ENCODE data around the gene ICA1L.
"Not testable (repeated sequence)": the region's sequence is repeated elsewhere in the genome, so short reads cannot be mapped to it uniquely, and the experiment has no call there.

The ICA1L gene

GRCh38 chr2:202821206-202822160 is 50.1 kb downstream of the ICA1L start:
- no peak overlapping the region for H3K9ac ChIP-seq (ENCODE audit: low read depth, low read length)
- H3K4me1 ChIP-seq (ENCODE audit: insufficient read depth, low read length), result no peaks in the 10 kb centered on the region
- no peaks in the 10 kb centered on the region for H3K9me3 ChIP-seq (ENCODE audit: control insufficient read depth, insufficient read depth, low read length)
- no peaks in the 10 kb centered on the region; the same call in 1 of the 2 replicates for H3K36me3 ChIP-seq (ENCODE audit: insufficient read depth, low read length)

- Histone ChIP-seq H3K4me1 (ENCODE audit: insufficient read depth, low read length) (no peaks in the 10 kb centered on the region), H3K9ac (ENCODE audit: low read depth, low read length) (no peak overlapping the region), H3K9me3 (ENCODE audit: control insufficient read depth, insufficient read depth, low read length) (peaks cover 8% of the 10 kb centered on the region), H3K36me3 (ENCODE audit: insufficient read depth, low read length) (no peaks in the 10 kb centered on the region; the same call in 1 of the 2 replicates)
These were observed 53.2 kb downstream of the ICA1L start for GRCh38 chr2:202818321-202818720.

- Histone ChIP-seq H3K9ac (ENCODE audit: low read depth, low read length) (no peak overlapping the region), H3K9me3 (ENCODE audit: control insufficient read depth, insufficient read depth, low read length) (peaks cover 8% of the 10 kb centered on the region), H3K36me3 (ENCODE audit: insufficient read depth, low read length) (no peaks in the 10 kb centered on the region; the same call in 1 of the 2 replicates), H3K4me1 (ENCODE audit: insufficient read depth, low read length) (no peaks in the 10 kb centered on the region)
These were observed 53.8 kb downstream of the ICA1L start for GRCh38 chr2:202817771-202818170.

- Histone ChIP-seq H3K9me3 (ENCODE audit: control insufficient read depth, insufficient read depth, low read length) (peaks cover 8% of the 10 kb centered on the region), H3K9ac (ENCODE audit: low read depth, low read length) (no peak overlapping the region), H3K36me3 (ENCODE audit: insufficient read depth, low read length) (no peaks in the 10 kb centered on the region; the same call in 1 of the 2 replicates), H3K4me1 (ENCODE audit: insufficient read depth, low read length) (no peaks in the 10 kb centered on the region)
These were observed 55.8 kb downstream of the ICA1L start for GRCh38 chr2:202815548-202816360.

- Histone ChIP-seq H3K9ac (ENCODE audit: low read depth, low read length) (no peak overlapping the region), H3K4me1 (ENCODE audit: insufficient read depth, low read length) (no peaks in the 10 kb centered on the region), H3K9me3 (ENCODE audit: control insufficient read depth, insufficient read depth, low read length) (peaks cover 8% of the 10 kb centered on the region), H3K36me3 (ENCODE audit: insufficient read depth, low read length) (no peaks in the 10 kb centered on the region; the same call in 1 of the 2 replicates)
These were observed 57.3 kb downstream of the ICA1L start for GRCh38 chr2:202814226-202814625.

- H3K36me3 ChIP-seq (ENCODE audit: insufficient read depth, low read length), result no peaks in the 10 kb centered on the region
- no peaks in the 10 kb centered on the region for H3K4me1 ChIP-seq (ENCODE audit: insufficient read depth, low read length)
- no peak overlapping the region for H3K9ac ChIP-seq (ENCODE audit: low read depth, low read length)
- H3K9me3 ChIP-seq (ENCODE audit: control insufficient read depth, insufficient read depth, low read length), result peaks cover 8% of the 10 kb centered on the region
These were observed 58.2 kb downstream of the ICA1L start for GRCh38 chr2:202813387-202813786.

GRCh38 chr2:202808754-202809153 is 62.8 kb downstream of the ICA1L start:
- H3K9me3 ChIP-seq (ENCODE audit: control insufficient read depth, insufficient read depth, low read length), result peaks cover 4% of the 10 kb centered on the region; the same call in 1 of the 2 replicates
- no peaks in the 10 kb centered on the region; the same call in 1 of the 2 replicates for H3K4me1 ChIP-seq (ENCODE audit: insufficient read depth, low read length)
- H3K9ac ChIP-seq (ENCODE audit: low read depth, low read length), result no peak overlapping the region
- H3K36me3 ChIP-seq (ENCODE audit: insufficient read depth, low read length), result no peaks in the 10 kb centered on the region

GRCh38 chr2:202807431-202808138 is 64.0 kb downstream of the ICA1L start:
- not testable (repeated sequence) for H3K36me3 ChIP-seq (ENCODE audit: insufficient read depth, low read length); H3K9me3 ChIP-seq (ENCODE audit: control insufficient read depth, insufficient read depth, low read length); H3K4me1 ChIP-seq (ENCODE audit: insufficient read depth, low read length); H3K9ac ChIP-seq (ENCODE audit: low read depth, low read length)

- not testable (repeated sequence) for H3K9ac ChIP-seq (ENCODE audit: low read depth, low read length); H3K4me1 ChIP-seq (ENCODE audit: insufficient read depth, low read length); H3K9me3 ChIP-seq (ENCODE audit: control insufficient read depth, insufficient read depth, low read length); H3K36me3 ChIP-seq (ENCODE audit: insufficient read depth, low read length)
These were observed 65.7 kb downstream of the ICA1L start for GRCh38 chr2:202805911-202806310.

- H3K4me1 ChIP-seq (ENCODE audit: insufficient read depth, low read length), result peaks cover 5% of the 10 kb centered on the region; the same call in 1 of the 2 replicates
- peaks cover 3% of the 10 kb centered on the region; the same call in 1 of the 2 replicates for H3K36me3 ChIP-seq (ENCODE audit: insufficient read depth, low read length)
- no peaks in the 10 kb centered on the region for H3K9me3 ChIP-seq (ENCODE audit: control insufficient read depth, insufficient read depth, low read length)
- H3K9ac ChIP-seq (ENCODE audit: low read depth, low read length), result no peak overlapping the region
These were observed 73.6 kb downstream of the ICA1L start for GRCh38 chr2:202797944-202798343.

GRCh38 chr2:202790676-202791075 is 80.9 kb downstream of the ICA1L start:
- Histone ChIP-seq H3K36me3 (ENCODE audit: insufficient read depth, low read length) (no peaks in the 10 kb centered on the region; the same call in 1 of the 2 replicates), H3K9ac (ENCODE audit: low read depth, low read length) (no peak overlapping the region), H3K4me1 (ENCODE audit: insufficient read depth, low read length) (no peaks in the 10 kb centered on the region), H3K9me3 (ENCODE audit: control insufficient read depth, insufficient read depth, low read length) (no peaks in the 10 kb centered on the region)

- no peak overlapping the region for H3K9ac ChIP-seq (ENCODE audit: low read depth, low read length)
These were observed 84.7 kb downstream of the ICA1L start for GRCh38 chr2:202786842-202787241.

GRCh38 chr2:202782940-202783558 is 88.5 kb downstream of the ICA1L start:
- Histone ChIP-seq H3K9ac (ENCODE audit: low read depth, low read length) (no peak overlapping the region), H3K36me3 (ENCODE audit: insufficient read depth, low read length) (no peaks in the 10 kb centered on the region; the same call in 1 of the 2 replicates), H3K9me3 (ENCODE audit: control insufficient read depth, insufficient read depth, low read length) (no peaks in the 10 kb centered on the region), H3K4me1 (ENCODE audit: insufficient read depth, low read length) (no peaks in the 10 kb centered on the region)

More at GRCh38 chr2:202786842-202787241, 84.7 kb downstream of the ICA1L start:
- Histone ChIP-seq H3K4me1 (ENCODE audit: insufficient read depth, low read length) (no peaks in the 10 kb centered on the region), H3K9me3 (ENCODE audit: control insufficient read depth, insufficient read depth, low read length) (no peaks in the 10 kb centered on the region), H3K36me3 (ENCODE audit: insufficient read depth, low read length) (no peaks in the 10 kb centered on the region; the same call in 1 of the 2 replicates)
